ENCODE data around the gene UNC5B.

DNA sequence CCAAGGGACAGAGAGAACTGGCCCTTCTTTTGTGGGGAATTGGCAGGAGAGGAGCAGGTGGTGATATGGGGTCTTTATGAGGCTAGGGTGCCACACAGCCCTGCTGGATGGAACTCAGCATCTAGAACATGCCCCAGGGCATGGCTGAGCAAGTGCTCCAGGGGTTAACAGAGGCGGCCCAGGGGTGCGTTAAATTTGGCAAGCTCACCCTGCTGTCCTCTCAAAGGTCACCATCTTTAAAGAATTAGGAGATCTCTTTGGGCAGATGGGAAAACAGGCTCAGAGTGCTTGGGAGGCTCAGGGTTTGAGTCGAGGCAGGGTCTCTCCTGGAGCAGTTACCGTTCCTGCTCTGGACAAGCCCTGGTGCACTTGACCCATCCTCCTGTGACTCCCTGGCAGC lies 21.4 kb upstream of the UNC5B start:
- TF ChIP-seq, protein P1, sequence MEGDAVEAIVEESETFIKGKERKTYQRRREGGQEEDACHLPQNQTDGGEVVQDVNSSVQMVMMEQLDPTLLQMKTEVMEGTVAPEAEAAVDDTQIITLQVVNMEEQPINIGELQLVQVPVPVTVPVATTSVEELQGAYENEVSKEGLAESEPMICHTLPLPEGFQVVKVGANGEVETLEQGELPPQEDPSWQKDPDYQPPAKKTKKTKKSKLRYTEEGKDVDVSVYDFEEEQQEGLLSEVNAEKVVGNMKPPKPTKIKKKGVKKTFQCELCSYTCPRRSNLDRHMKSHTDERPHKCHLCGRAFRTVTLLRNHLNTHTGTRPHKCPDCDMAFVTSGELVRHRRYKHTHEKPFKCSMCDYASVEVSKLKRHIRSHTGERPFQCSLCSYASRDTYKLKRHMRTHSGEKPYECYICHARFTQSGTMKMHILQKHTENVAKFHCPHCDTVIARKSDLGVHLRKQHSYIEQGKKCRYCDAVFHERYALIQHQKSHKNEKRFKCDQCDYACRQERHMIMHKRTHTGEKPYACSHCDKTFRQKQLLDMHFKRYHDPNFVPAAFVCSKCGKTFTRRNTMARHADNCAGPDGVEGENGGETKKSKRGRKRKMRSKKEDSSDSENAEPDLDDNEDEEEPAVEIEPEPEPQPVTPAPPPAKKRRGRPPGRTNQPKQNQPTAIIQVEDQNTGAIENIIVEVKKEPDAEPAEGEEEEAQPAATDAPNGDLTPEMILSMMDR (conservative IDR thresholded peaks at IDR 0.05 in 1 of 2, IDR thresholded peaks at IDR 0.05 in 1 of 2; ENCODE audit: extremely low read depth in 1 of 2, insufficient read depth in 1 of 2, low read depth in 1 of 2, low read length in 2 of 2) = no peak
- no peak for TF ChIP-seq EZH2 (IDR thresholded peaks at IDR 0.05; ENCODE audit: borderline replicate concordance, low read length)

Measured in mammary epithelial cell (primary cell).